PFSK-1 (cell line): ENCODE measurements around the gene HSD17B4.

Experiments
- POLR2AphosphoS5 ChIP-seq: IDR thresholded peaks from 2 replicates; pipeline ENCODE4 v1.6.1; 2012; ENCODE audit warnings: low read depth, mild to moderate bottlenecking, control low read depth, low read length, moderate library complexity
- SIN3A ChIP-seq: IDR thresholded peaks from 2 replicates; pipeline ENCODE4 v1.6.1; 2012; ENCODE audit warnings: mild to moderate bottlenecking, low read length, moderate library complexity, borderline replicate concordance; ENCODE audit not compliant: insufficient read depth

DNA sequence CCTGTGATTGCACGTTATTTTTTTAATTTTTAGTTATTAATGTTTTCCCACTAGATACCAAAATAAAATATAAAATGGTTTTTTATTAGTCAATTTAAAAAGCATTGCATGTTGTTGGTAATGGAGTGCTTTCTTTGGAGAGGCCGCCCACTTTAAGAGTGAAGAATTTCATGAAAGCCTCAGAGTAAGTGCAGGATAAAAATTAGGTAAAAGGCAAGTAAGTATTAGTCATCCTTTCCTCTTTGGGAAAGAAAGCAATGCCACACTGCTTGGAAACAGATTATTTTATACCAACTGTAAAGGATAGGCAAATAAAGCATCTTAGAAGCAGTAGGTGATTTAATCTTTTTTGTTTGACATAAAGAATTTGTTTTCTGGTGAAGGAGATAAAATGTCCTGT is 62.9 kb downstream of the HSD17B4 start:
- TF ChIP-seq SIN3A (no peak), POLR2AphosphoS5 (no peak)
